ENCODE data around the gene COG5.

DNA sequence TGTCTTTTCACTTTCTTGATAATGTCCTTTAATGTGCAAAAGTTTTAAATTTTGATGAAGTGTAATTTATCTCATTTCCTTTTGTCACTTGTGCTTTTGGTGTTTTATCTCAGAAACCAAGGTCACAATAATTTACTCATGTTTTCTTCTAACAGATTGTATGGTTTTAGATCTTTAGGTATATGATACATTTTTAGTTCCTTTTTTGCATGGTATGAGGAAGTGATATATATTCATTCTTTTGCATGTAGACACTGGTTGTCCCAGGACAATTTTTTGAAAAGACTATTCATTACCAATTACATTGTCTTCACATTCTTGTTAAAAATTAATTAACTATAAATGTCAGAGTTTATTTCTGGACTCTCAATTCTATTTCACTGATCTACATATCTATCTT, 133.7 kb downstream of the COG5 start:
- TF ChIP-seq, protein P1, sequence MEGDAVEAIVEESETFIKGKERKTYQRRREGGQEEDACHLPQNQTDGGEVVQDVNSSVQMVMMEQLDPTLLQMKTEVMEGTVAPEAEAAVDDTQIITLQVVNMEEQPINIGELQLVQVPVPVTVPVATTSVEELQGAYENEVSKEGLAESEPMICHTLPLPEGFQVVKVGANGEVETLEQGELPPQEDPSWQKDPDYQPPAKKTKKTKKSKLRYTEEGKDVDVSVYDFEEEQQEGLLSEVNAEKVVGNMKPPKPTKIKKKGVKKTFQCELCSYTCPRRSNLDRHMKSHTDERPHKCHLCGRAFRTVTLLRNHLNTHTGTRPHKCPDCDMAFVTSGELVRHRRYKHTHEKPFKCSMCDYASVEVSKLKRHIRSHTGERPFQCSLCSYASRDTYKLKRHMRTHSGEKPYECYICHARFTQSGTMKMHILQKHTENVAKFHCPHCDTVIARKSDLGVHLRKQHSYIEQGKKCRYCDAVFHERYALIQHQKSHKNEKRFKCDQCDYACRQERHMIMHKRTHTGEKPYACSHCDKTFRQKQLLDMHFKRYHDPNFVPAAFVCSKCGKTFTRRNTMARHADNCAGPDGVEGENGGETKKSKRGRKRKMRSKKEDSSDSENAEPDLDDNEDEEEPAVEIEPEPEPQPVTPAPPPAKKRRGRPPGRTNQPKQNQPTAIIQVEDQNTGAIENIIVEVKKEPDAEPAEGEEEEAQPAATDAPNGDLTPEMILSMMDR (conservative IDR thresholded peaks at IDR 0.05; ENCODE audit: low read depth in 2 of 2) = no peak
- TF ChIP-seq POLR2AphosphoS5 (IDR thresholded peaks at IDR 0.05; ENCODE audit: low read depth) = no peak
- no peak for TF ChIP-seq EZH2 (IDR thresholded peaks at IDR 0.05; ENCODE audit: low read depth, unreplicated experiment)
- no peak for TF ChIP-seq JUNB (IDR thresholded peaks at IDR 0.05; ENCODE audit: unreplicated experiment)
- TF ChIP-seq EZH2phosphoT487 (IDR thresholded peaks at IDR 0.05; ENCODE audit: unreplicated experiment) = no peak
